ENCODE results near the gene PIM2. TPM values are rescaled to one million over a fixed set of nuclear protein-coding genes. Genes with fewer than 3 reads are reported as not detected.
A peak's percentile ranks its signal among the peaks of the same experiment; 100 is the strongest.

Gene PIM2
- 1.8 TPM for polyA plus RNA-seq (2013, experiment 1 of 2; ENCODE audit: insufficient read length)
- 1.4 TPM for polyA plus RNA-seq (2013, experiment 2 of 2; ENCODE audit: insufficient read length)

GRCh38 chrX:48918643-48919340 is at the start of gene PIM2:
Gene PIM2, minus strand, starts transcription at chrX:48919024. Its CDS starts 190 bp downstream, at chrX:48918834.
- peak; percentile 60 for DNase-seq

- DNase-seq: no peak
Measured at GRCh38 chrX:48968377-48968776, 49.6 kb upstream of the PIM2 start.

- DNase-seq: peak; percentile 45
Measured at GRCh38 chrX:48966796-48967579, 48.2 kb upstream of the PIM2 start.

- DNase-seq: no peak
Measured at GRCh38 chrX:48965959-48966358, 47.1 kb upstream of the PIM2 start.

DNA sequence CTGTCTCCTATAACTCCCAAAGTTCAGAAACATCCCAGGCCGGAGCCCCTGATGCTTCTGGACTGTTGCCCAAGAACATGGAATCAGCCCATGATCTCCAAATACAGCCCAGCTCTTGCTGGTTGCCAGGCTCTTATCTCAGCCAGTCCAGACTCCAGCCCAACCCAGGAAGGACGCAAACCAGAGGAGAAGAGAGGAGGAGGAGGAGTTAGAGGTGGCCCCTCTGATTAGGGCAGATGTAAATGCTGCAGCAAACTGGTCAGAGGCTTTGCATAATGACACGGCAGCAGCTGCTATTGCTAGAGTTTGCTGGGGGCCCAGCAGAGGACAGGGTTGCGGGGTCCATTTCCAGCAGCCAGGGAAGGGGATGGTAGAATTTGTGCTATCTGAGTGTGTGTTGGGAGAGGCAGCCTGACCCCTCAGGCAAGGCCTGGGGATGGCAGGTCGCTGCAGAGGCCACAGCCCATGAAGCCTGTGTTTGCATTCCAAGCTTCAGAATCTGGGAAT is 42.8 kb upstream of the PIM2 start:
- no peak for DNase-seq

DNA sequence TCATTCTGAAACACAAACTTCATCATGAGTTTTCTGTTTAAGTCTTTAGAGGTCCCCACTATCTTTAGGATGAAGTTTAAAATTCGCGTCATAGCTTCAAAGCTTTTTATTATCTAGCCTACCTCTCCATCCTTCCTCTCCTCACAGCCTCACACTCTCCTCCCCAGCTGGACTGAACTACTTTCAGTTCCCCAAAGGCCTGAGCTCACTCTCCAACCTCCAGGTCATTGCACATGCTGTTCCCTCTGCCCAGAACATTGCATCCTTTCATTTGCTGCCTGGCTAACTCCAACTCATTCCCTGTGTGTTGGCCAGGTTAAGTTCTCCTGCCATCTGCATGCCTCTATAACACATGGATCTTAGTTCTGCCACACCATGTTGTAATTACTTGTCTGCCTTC is 41.5 kb upstream of the PIM2 start:
- DNase-seq: no peak

- peak; percentile 59 for DNase-seq
Measured at GRCh38 chrX:48958635-48959094, 39.8 kb upstream of the PIM2 start.

GRCh38 chrX:48957827-48958634 is 39.2 kb upstream of the PIM2 start:
- peak; percentile 99 for DNase-seq

- DNase-seq: peak; percentile 69
Measured at GRCh38 chrX:48957477-48957826, 38.6 kb upstream of the PIM2 start, which contains the start of gene OTUD5. Gene OTUD5, minus strand, starts transcription at chrX:48957607. Its CDS starts 37 bp downstream, at chrX:48957570.

DNA sequence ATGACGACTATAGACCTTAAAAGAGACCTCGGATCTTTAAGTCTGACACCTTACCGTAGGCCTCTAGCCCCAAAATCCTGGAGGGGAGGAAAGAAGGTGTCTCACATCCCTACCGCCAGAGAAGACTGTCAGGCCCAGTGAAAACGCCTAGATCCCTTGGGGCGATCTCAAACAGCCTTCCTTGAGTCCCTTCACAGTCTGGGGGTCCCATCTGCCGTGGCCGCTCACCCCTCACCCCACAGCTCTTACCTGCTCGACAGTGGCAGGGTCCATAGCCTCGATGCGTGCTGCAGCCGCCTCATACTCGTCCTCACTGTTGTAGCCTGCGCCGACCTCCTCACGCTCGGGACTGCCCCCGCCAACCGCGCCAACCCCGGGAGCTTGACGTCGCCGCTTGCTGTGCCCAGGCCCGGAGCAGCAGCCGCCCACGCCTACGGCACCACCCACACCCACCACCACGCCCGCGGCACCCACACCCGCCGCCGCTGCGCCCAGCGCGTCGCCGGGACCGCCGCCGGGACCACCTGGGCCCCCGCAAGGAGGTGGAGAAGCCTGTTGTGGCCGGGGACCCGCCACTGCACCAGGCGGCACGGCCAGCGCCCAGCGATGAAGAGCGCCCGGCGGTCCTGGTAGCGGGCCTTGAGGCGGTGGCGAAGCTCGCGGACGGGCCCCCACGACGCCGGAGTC is 38.0 kb upstream of the PIM2 start:
- no peak for DNase-seq

GRCh38 chrX:48948589-48948988 is 29.8 kb upstream of the PIM2 start:
- no peak for DNase-seq

GRCh38 chrX:48945517-48946348 is 26.9 kb upstream of the PIM2 start:
- DNase-seq: peak; percentile 44

DNA sequence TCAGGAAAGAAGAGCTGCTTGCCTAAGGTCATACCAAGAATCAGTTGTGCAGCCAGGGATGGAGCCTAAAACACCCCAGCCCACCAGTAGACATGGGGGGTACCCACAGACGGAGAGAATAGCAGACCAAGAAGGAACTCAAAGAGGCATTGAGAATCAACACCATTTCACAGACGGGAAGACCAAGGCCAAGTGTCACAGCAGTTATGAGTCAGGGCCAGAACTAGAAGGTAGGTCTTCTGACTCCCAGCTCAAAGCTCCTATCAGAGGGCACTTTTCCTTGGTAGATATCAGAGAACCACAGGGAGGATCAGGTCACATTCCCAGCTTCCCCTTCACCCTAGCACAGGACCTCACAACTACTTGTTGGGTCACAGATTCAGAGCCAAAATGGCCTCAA is 24.1 kb upstream of the PIM2 start:
- no peak for DNase-seq

DNA sequence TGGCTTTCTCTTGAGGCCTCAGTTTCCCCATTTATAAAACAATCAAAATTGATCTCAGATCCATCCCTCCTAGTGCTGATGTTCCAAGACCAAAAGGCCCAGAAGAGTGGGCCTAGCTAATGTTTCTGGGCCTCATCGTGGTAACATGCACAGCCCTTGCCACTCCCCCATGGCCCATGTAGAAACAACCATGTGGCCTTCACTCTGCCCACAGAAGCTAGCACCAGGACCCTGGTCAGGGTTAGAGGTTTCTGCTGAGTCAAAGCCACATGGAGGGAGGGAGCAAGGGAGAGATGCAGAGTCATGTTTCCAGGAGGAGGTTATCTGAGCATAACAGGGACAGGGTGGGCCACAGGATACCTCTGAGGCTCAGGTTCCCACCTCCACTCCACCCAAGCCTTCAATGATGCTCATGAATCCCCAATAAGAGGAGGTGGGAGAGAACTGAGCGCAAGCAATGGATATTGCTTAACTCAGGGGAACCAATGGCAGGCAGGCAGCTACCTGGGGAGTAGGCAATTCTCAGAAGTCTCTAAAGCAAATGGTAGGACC is 21.7 kb upstream of the PIM2 start:
- DNase-seq: no peak

DNA sequence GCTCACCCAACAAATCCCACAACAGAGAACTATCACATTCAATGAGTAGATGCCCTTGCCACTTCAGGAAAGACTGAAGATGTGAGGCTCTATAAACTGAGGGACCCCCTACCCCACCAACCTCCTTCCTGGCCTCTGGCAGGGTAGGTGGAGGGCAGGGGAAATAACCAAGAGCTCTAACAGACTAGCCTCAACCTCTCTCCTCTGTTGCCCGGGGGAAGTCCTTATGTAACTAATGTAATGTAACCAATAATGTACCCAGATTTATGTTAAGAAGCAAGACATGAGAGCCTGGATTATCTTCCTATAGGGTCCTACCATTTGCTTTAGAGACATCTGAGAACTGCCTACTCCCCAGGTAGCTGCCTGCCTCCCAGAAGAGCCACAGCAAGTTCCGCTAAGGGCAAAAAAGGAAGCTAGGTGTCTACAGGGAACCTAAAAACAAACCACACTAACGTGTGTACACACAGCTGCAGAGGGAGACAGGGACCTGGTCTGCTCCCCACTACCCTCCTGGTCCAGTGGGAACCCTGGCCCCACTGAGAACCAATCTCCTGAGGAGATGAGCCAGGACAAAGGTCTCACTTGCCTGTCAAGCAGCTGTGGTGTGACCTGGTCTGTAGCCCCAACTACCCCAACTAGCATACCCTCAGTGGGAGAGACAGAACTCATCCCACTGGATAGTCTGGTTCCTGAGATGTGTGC is 20.9 kb upstream of the PIM2 start:
- no peak for DNase-seq

- no peak for DNase-seq
Measured at GRCh38 chrX:48938721-48939425, 20.0 kb upstream of the PIM2 start.

GRCh38 chrX:48937054-48937907 is 18.5 kb upstream of the PIM2 start:
- peak; percentile 54 for DNase-seq

DNA sequence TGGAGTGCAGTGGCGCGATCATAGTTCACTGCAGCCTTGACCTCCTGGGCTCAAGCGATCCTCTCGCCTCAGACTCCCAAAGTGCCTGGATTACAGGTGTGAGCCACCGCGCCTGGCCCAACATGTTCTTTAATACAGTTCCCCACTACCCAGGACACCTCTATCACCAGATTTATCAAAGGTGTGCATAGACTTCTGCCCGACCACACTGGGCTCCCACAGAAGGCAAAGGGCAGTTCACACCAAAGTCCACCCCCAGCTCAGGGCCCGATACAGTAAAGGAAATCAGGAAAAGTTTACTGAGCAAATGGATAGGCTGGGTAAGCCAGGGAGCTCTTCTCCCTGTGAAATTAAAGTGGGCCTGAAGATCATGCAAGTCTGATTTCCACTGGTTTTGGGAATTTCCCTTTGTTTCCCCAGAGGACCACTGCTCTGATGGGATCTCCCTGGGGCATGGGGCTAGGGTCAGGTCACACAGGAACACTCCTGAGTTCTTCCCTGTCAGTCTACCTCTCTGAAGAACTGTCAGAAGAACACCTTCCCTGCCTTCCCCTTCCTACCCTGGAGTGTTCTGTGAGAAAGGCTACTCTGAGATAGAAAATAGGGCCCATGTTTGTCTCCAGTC is 17.7 kb upstream of the PIM2 start:
- no peak for DNase-seq
